ENCODE data around the gene SGTA. TPM values are rescaled to one million over a fixed set of nuclear protein-coding genes. Genes with fewer than 3 reads are reported as not detected.
A peak's percentile ranks its signal among the peaks of the same experiment; 100 is the strongest.

The SGTA gene
- total RNA-seq, 2 donors from 2014 or later: 72.4 to 87.9 TPM

- no peaks in the 10 kb centered on the region for H3K27me3 ChIP-seq (replicated peaks; ENCODE audit: insufficient read depth)
- WGBS: 94% methylated on average over 16 of the region's 16 CpGs
- intact Hi-C loops (cut with DNase I): no loop called here
- H3K36me3 ChIP-seq: no peaks in the 10 kb centered on the region
- H3K4me3 ChIP-seq: no peak overlapping the region
- no peak for DNase-seq (ENCODE audit: low spot score)
- no peaks in the 10 kb centered on the region for H3K4me1 ChIP-seq (replicated peaks)
- H3K27ac ChIP-seq: no peak overlapping the region
- H3K9me3 ChIP-seq: no peaks in the 10 kb centered on the region
- TF ChIP-seq CTCF (IDR thresholded peaks at IDR 0.05) (no peak), POLR2AphosphoS5 (IDR thresholded peaks at IDR 0.05) (no peak), POLR2A (IDR thresholded peaks at IDR 0.05) (no peak)
These were observed 15.1 kb upstream of the SGTA start for GRCh38 chr19:2798158-2798685.

DNA sequence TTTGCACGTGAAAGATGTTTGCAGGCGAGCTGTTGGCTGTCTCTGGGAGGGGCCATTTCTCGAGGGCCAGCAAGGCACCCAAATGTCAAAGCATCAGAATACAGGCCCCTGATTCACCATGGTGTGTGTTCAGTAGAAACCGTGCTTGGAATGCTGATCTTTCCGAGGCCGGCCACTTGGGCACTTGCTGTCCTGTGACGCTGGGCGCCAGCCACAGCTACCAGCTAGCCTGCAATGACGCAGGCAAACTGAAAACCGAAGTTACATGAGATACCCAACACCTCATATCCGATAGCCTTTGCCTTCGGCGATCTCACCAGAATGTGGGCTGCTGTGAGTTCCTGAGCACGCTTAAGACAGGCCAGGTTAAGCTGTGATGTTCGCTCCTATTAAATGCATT lies 14.2 kb upstream of the SGTA start:
- TF ChIP-seq POLR2A (IDR thresholded peaks at IDR 0.05): no peak
- TF ChIP-seq CTCF (IDR thresholded peaks at IDR 0.05): no peak
- TF ChIP-seq POLR2AphosphoS5 (IDR thresholded peaks at IDR 0.05): no peak
- 92% methylated on average over 15 of the region's 15 CpGs for WGBS
- H3K27me3 ChIP-seq (replicated peaks; ENCODE audit: insufficient read depth): no peaks in the 10 kb centered on the region

GRCh38 chr19:2796659-2797266 lies 13.7 kb upstream of the SGTA start:
- H3K9me3 ChIP-seq: no peaks in the 10 kb centered on the region
- H3K27me3 ChIP-seq (replicated peaks; ENCODE audit: insufficient read depth): no peaks in the 10 kb centered on the region
- peak overlapping the region in 1 of 2 donors; percentile 35 for H3K4me3 ChIP-seq
- DNase-seq (ENCODE audit: low spot score): no peak
- 95% methylated on average over 23 of the region's 23 CpGs for WGBS
- TF ChIP-seq POLR2A (IDR thresholded peaks at IDR 0.05) (no peak), POLR2AphosphoS5 (IDR thresholded peaks at IDR 0.05) (no peak), CTCF (IDR thresholded peaks at IDR 0.05) (no peak)
- intact Hi-C loops (cut with DNase I): no loop called here
- no peaks in the 10 kb centered on the region for H3K4me1 ChIP-seq (replicated peaks)
- peak overlapping the region; percentile 65 to 67 for H3K27ac ChIP-seq
- no peaks in the 10 kb centered on the region for H3K36me3 ChIP-seq

More for the DNA sequence above, 14.2 kb upstream of the SGTA start:
- intact Hi-C loops (cut with DNase I): no loop called here
- Histone ChIP-seq H3K36me3 (no peaks in the 10 kb centered on the region), H3K4me3 (no peak overlapping the region), H3K27ac (no peak overlapping the region), H3K4me1 (replicated peaks) (no peaks in the 10 kb centered on the region), H3K9me3 (no peaks in the 10 kb centered on the region)
- DNase-seq (ENCODE audit: low spot score): no peak

DNA sequence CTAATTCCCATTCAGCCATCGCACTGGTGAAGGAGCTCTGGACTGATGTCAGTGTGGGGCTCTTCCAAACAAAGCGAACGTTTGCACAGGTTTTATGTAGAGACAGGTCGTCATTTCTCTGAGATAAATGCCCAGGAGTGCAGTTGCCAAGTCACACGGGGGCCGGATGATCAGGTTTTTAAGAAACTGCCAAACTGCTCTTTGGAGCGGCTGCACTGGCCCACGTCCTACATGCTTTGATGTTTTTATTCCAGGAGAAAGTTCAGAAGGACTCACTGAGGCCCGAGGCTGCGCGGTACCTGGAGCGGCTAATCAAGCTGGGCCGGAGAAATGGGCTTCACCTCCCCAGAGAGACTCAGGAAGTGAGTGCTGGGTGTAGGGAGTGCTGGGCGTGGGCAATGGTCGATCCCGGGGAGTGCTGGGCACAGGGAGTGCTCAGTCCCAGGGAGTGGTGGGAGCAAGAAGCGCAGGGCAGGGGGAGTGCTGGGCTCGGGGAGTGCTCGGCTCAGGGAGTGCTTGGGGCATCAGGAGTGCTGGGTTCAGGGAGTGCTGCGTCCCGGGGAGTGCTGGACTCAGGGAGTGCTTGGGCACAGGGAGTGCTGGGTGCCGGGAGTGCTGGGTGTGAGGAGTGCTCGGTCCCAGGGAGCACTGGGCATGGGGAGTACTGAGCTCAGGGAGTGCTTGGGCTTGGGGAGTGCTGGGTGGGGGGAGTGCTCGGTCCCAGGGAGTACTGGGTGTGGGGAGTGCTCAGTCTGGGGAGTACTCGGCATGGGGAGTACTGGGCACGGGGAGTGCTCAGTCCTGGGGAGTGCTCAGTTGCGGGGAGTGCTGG lies 13.0 kb upstream of the SGTA start:
- Histone ChIP-seq H3K27me3 (replicated peaks; ENCODE audit: insufficient read depth) (no peaks in the 10 kb centered on the region), H3K4me3 (peak overlapping the region; percentile 16 to 35), H3K4me1 (replicated peaks) (no peaks in the 10 kb centered on the region), H3K9me3 (no peaks in the 10 kb centered on the region), H3K27ac (peak overlapping the region; percentile 65 to 67), H3K36me3 (no peaks in the 10 kb centered on the region)
- intact Hi-C loops (cut with DNase I): no loop called here
- TF ChIP-seq POLR2A (IDR thresholded peaks at IDR 0.05) (no peak), CTCF (IDR thresholded peaks at IDR 0.05) (no peak), POLR2AphosphoS5 (IDR thresholded peaks at IDR 0.05) (peak; percentile 72)
- peak; percentile 62 for DNase-seq (ENCODE audit: low spot score)
- 66% methylated on average over 27 of the region's 27 CpGs for WGBS

Data from prostate gland (tissue), 2 donors.